Type B pancreatic cell (in vitro differentiated cells): ENCODE measurements around the gene PCSK6. TPM values are rescaled to one million over a fixed set of nuclear protein-coding genes. Genes with fewer than 3 reads are reported as not detected.
A peak's percentile ranks its signal among the peaks of the same experiment; 100 is the strongest.

Experiments used
- DNase-seq: peaks from one replicate; pipeline ENCODE4 v3.0.0; 2021; ENCODE audit warnings: mixed read lengths; ENCODE audit not compliant: unreplicated experiment; ENCODE audit errors: extremely low spot score
- H3K27ac Mint-ChIP-seq: 2 replicates; pipeline ENCODE4 v1.8.0; 2021; ENCODE audit warnings: mild to moderate bottlenecking, mixed read lengths
- H3K27me3 Mint-ChIP-seq: 2 replicates; pipeline ENCODE4 v1.8.0; 2021; ENCODE audit warnings: mixed read lengths
- H3K36me3 Mint-ChIP-seq: 2 replicates; pipeline ENCODE4 v1.8.0; 2021; ENCODE audit warnings: mixed read lengths
- H3K4me1 Mint-ChIP-seq: one replicate; pipeline ENCODE4 v1.8.0; 2021; ENCODE audit warnings: mixed read lengths; ENCODE audit not compliant: unreplicated experiment
- H3K4me3 Mint-ChIP-seq: 2 replicates; pipeline ENCODE4 v1.8.0; 2021; ENCODE audit warnings: mild to moderate bottlenecking, mixed read lengths
- H3K9me3 Mint-ChIP-seq: 2 replicates; pipeline ENCODE4 v1.8.0; 2021; ENCODE audit warnings: mixed read lengths
- CTCF ChIP-seq: fragments of 200-600 bp; sonication (generic); conservative IDR thresholded peaks from 2 replicates; pipeline ENCODE4 v1.5.0; 2021; ENCODE audit warnings: antibody characterized with exemption, mild to moderate bottlenecking
- total RNA-seq: library from RNA; stranded (reverse); gene quantifications from 2 replicates; pipeline ENCODE4 v1.2.1, GENCODE V29; 2021; ENCODE audit warnings: low replicate concordance

PCSK6 gene
- total RNA-seq, 1 donor from 2014 or later = 5.4 TPM

DNA sequence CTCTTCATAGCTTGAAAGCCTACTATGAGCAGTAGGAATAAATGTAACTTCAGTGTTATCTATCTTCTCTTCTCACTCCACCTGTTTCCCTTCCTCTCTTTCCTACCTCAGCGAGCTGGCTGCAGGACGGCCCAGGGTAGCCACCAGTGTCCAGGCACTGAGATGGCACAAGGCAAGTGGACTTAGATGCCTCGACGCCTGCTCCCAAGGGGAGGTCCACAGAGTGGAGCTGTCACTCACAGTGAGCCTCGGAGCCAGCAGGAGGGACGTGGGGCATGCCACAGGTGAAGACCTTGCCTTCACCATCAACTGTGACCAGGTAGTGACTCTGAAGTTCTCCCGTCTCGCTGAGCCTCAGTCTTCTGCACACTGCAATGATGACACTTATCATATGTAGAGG is 88.2 kb downstream of the PCSK6 start:
- Mint-ChIP-seq H3K4me3 (no peak overlapping the region), H3K27me3 (peaks cover 8% of the 10 kb centered on the region), H3K9me3 (no peaks in the 10 kb centered on the region), H3K27ac (no peak overlapping the region), H3K36me3 (no peaks in the 10 kb centered on the region), H3K4me1 (peaks cover 13% of the 10 kb centered on the region)
- DNase-seq = no peak
- TF ChIP-seq CTCF = no peak

- no peak for TF ChIP-seq CTCF
Observed at GRCh38 chr15:101399431-101399830, 90.1 kb downstream of the PCSK6 start.

GRCh38 chr15:101398247-101398646 is 91.3 kb downstream of the PCSK6 start:
- no peak for TF ChIP-seq CTCF
- Mint-ChIP-seq H3K4me1 (no peaks in the 10 kb centered on the region), H3K36me3 (no peaks in the 10 kb centered on the region), H3K4me3 (no peak overlapping the region), H3K27ac (no peak overlapping the region), H3K9me3 (no peaks in the 10 kb centered on the region), H3K27me3 (peaks cover 20% of the 10 kb centered on the region)
- DNase-seq = peak; percentile 62

More at GRCh38 chr15:101399431-101399830, 90.1 kb downstream of the PCSK6 start:
- peaks cover 13% of the 10 kb centered on the region for H3K27me3 Mint-ChIP-seq
- no peak for DNase-seq
- no peak overlapping the region for H3K27ac Mint-ChIP-seq
- H3K36me3 Mint-ChIP-seq = no peaks in the 10 kb centered on the region
- H3K4me3 Mint-ChIP-seq = no peak overlapping the region
- H3K4me1 Mint-ChIP-seq = no peaks in the 10 kb centered on the region
- no peaks in the 10 kb centered on the region for H3K9me3 Mint-ChIP-seq

GRCh38 chr15:101397521-101398003 is 91.9 kb downstream of the PCSK6 start:
- TF ChIP-seq CTCF = no peak
- H3K4me3 Mint-ChIP-seq = no peak overlapping the region
- DNase-seq = peak; percentile 62
- no peak overlapping the region for H3K27ac Mint-ChIP-seq
- H3K4me1 Mint-ChIP-seq = no peaks in the 10 kb centered on the region
- H3K36me3 Mint-ChIP-seq = no peaks in the 10 kb centered on the region
- H3K27me3 Mint-ChIP-seq = peaks cover 20% of the 10 kb centered on the region
- no peaks in the 10 kb centered on the region for H3K9me3 Mint-ChIP-seq

- TF ChIP-seq CTCF = no peak
- H3K4me1 Mint-ChIP-seq = no peaks in the 10 kb centered on the region
- H3K27me3 Mint-ChIP-seq = peaks cover 20% of the 10 kb centered on the region
- H3K9me3 Mint-ChIP-seq = no peaks in the 10 kb centered on the region
- DNase-seq = peak; percentile 60
- H3K4me3 Mint-ChIP-seq = no peak overlapping the region
- no peaks in the 10 kb centered on the region for H3K36me3 Mint-ChIP-seq
- H3K27ac Mint-ChIP-seq = no peak overlapping the region
Observed at GRCh38 chr15:101396484-101397261, 92.8 kb downstream of the PCSK6 start.
